ENCODE results near the gene GSAP.

GSAP gene

DNA sequence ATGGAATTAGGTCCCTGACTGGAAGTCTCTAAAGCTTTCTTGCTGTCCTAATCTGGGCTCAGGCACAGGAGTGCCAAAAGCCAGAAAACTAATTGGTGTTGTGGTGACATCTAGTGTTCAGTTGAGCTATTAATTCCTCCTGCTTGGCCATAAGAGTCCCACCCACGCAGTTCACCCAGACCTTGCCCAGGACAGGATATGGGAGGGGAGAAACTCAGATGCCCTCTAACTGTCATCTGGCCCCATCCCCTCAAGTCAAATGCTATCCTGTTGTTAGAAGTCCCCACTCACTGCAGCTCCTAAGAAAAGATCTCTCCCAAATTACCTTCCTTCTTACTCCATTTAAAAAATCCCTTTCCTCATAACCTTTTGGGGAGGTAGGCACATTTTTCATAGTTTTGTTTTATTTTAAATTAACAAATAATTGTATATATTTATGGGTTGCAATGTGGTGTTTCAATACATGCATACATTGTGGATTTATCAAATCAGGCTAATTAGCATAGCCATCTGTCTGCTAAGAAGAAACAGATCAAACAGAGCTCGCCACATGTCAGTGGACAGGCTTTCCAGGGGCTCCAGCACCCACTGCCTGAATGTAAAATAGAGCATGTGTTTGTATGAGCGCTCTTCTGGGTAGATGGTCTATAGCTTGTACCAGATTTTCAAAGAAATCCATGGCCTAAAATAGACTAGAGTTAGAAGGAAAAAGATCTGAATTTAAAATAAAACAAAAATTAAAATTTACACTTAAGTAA lies 84.0 kb downstream of the GSAP start:
- no peak overlapping the region for H3K27ac ChIP-seq (ENCODE audit: low read depth, low read length, poor library complexity, severe bottlenecking)

DNA sequence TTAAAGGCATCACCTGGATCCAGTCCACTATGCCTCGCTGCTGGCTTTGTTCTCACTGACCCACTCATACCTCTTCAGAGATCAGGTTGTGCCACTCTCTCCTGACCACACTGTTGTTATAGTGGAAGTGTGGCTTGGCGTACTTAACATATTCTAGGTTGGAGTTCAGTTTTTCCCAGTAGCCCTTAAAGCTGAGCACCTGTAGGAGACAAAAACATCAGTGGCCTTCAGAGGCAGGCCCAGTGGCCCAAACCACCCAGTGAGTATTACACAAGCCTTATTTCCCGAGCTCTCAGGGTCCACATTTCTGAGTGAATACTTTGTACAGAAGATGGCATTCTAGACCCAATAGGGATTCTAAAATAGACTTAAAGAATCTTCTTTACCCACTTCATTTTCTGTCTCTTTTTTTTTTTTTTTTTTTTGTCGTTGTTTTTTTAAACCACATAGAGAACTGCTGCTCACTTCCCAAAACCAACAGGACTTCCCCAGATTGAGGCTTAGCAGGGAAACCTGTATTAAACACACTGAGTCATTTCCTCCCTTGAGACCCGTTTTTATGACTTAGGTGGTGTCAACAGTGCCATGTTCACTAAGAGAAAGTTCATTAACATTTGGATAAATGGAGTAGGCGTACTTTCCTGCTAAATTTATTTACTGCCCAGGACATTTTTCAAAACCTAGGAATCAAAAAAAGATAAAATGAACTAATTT lies 85.8 kb downstream of the GSAP start:
- Histone ChIP-seq H4K20me1 (ENCODE audit: insufficient read depth, low read length) (no peaks in the 10 kb centered on the region), H3K9me3 (ENCODE audit: low read length) (no peaks in the 10 kb centered on the region), H3K9ac (ENCODE audit: low read length) (no peak overlapping the region), H3K4me2 (ENCODE audit: low read length) (peak overlapping the region; percentile 14; the same call in 1 of the 2 replicates), H3K79me2 (ENCODE audit: insufficient read depth, low read length) (no peaks in the 10 kb centered on the region), H3F3A (ENCODE audit: insufficient read depth, low read length) (no peaks in the 10 kb centered on the region), H2AFZ (ENCODE audit: low read length) (no peak overlapping the region), H3K36me3 (ENCODE audit: insufficient read depth, low read length) (no peaks in the 10 kb centered on the region), H3K27me3 (ENCODE audit: insufficient read depth, low read length) (no peaks in the 10 kb centered on the region), H3K27ac (ENCODE audit: low read depth, low read length, poor library complexity, severe bottlenecking) (peak overlapping the region; percentile 54), H3K9me2 (ENCODE audit: low read depth, low read length) (no peaks in the 10 kb centered on the region), H3K4me3 (ENCODE audit: low read depth, low read length, poor library complexity, severe bottlenecking) (no peak overlapping the region), H3K4me1 (ENCODE audit: insufficient read depth, low read length, severe bottlenecking) (peaks cover 55% of the 10 kb centered on the region)
- TF ChIP-seq, protein P1, sequence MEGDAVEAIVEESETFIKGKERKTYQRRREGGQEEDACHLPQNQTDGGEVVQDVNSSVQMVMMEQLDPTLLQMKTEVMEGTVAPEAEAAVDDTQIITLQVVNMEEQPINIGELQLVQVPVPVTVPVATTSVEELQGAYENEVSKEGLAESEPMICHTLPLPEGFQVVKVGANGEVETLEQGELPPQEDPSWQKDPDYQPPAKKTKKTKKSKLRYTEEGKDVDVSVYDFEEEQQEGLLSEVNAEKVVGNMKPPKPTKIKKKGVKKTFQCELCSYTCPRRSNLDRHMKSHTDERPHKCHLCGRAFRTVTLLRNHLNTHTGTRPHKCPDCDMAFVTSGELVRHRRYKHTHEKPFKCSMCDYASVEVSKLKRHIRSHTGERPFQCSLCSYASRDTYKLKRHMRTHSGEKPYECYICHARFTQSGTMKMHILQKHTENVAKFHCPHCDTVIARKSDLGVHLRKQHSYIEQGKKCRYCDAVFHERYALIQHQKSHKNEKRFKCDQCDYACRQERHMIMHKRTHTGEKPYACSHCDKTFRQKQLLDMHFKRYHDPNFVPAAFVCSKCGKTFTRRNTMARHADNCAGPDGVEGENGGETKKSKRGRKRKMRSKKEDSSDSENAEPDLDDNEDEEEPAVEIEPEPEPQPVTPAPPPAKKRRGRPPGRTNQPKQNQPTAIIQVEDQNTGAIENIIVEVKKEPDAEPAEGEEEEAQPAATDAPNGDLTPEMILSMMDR (IDR thresholded peaks at IDR 0.05; ENCODE audit: low read length), result no peak
- TF ChIP-seq EZH2 (IDR thresholded peaks at IDR 0.05; ENCODE audit: borderline replicate concordance, low read length), result no peak

More for the DNA sequence above, 84.0 kb downstream of the GSAP start:
- Histone ChIP-seq H3K9me2 (ENCODE audit: low read depth, low read length) (no peaks in the 10 kb centered on the region), H3K4me1 (ENCODE audit: insufficient read depth, low read length, severe bottlenecking) (peaks cover 50% of the 10 kb centered on the region), H3K36me3 (ENCODE audit: insufficient read depth, low read length) (no peaks in the 10 kb centered on the region), H3F3A (ENCODE audit: insufficient read depth, low read length) (no peaks in the 10 kb centered on the region), H3K79me2 (ENCODE audit: insufficient read depth, low read length) (no peaks in the 10 kb centered on the region), H4K20me1 (ENCODE audit: insufficient read depth, low read length) (no peaks in the 10 kb centered on the region), H3K27me3 (ENCODE audit: insufficient read depth, low read length) (no peaks in the 10 kb centered on the region), H2AFZ (ENCODE audit: low read length) (no peak overlapping the region), H3K9me3 (ENCODE audit: low read length) (no peaks in the 10 kb centered on the region), H3K4me3 (ENCODE audit: low read depth, low read length, poor library complexity, severe bottlenecking) (no peak overlapping the region), H3K9ac (ENCODE audit: low read length) (no peak overlapping the region), H3K4me2 (ENCODE audit: low read length) (no peak overlapping the region)
- TF ChIP-seq, protein P1 (IDR thresholded peaks at IDR 0.05; ENCODE audit: low read length), result peak; percentile 84
- TF ChIP-seq EZH2 (IDR thresholded peaks at IDR 0.05; ENCODE audit: borderline replicate concordance, low read length), result no peak

DNA sequence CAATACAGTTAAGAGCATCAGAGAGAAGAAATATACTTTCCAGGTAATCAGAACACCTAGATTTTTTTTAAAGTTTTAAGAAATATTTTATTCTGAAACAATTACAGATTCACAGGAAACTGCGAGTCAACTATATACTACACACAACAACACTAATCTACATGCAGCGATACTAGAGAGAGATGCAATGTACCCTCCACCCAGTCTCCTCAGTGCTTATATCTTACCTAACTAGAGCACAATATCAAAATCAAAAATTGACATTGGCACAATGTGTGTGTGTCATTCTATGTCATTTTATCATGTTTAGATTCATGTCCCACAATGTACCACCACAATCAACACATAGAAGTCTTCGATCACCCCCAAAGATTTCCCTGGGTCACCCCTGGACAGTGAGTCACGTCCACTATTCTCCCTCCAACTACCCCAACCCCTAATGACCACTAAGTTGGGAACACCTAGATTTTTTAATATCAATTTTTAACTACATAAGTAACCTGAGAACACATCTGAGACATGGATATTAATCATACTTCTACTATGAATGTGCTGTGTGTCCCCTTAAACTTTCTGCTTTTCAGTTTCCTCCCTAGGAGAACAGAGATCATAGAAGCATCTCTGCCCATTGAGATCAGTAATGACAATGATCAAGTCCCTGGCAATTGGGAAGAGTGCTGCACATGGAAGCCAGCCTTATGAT lies 86.5 kb downstream of the GSAP start:
- H3K36me3 ChIP-seq (ENCODE audit: insufficient read depth, low read length), result no peaks in the 10 kb centered on the region
- H2AFZ ChIP-seq (ENCODE audit: low read length), result no peak overlapping the region
- H3K4me1 ChIP-seq (ENCODE audit: insufficient read depth, low read length, severe bottlenecking), result peaks cover 55% of the 10 kb centered on the region
- H3K27ac ChIP-seq (ENCODE audit: low read depth, low read length, poor library complexity, severe bottlenecking), result peak overlapping the region; percentile 54
- no peaks in the 10 kb centered on the region for H4K20me1 ChIP-seq (ENCODE audit: insufficient read depth, low read length)
- H3F3A ChIP-seq (ENCODE audit: insufficient read depth, low read length), result no peaks in the 10 kb centered on the region
- H3K79me2 ChIP-seq (ENCODE audit: insufficient read depth, low read length), result no peaks in the 10 kb centered on the region
- TF ChIP-seq, protein P1 (IDR thresholded peaks at IDR 0.05; ENCODE audit: low read length), result no peak
- H3K9ac ChIP-seq (ENCODE audit: low read length), result no peak overlapping the region
- H3K9me2 ChIP-seq (ENCODE audit: low read depth, low read length), result no peaks in the 10 kb centered on the region
- no peak overlapping the region; the same call in 1 of the 2 replicates for H3K4me2 ChIP-seq (ENCODE audit: low read length)
- no peaks in the 10 kb centered on the region for H3K9me3 ChIP-seq (ENCODE audit: low read length)
- H3K4me3 ChIP-seq (ENCODE audit: low read depth, low read length, poor library complexity, severe bottlenecking), result no peak overlapping the region
- no peaks in the 10 kb centered on the region for H3K27me3 ChIP-seq (ENCODE audit: insufficient read depth, low read length)

All from OCI-LY1 (cell line).